ENCODE results near the gene ALOX12B.

The ALOX12B gene

GRCh38 chr17:8038954-8039610 lies 48.4 kb downstream of the ALOX12B start, which contains the start of gene ALOX15B:
TSS of gene ALOX15B (plus strand) at chr17:8039059. CDS start at chr17:8039156, 97 bp downstream.
- Histone ChIP-seq H3K4me1 (ENCODE audit: low read depth, poor library complexity, severe bottlenecking) (no peaks in the 10 kb centered on the region), H3K79me2 (ENCODE audit: insufficient read depth, low read depth) (no peaks in the 10 kb centered on the region), H3K4me2 (no peak within 1 kb of the TSS), H4K20me1 (ENCODE audit: insufficient read depth) (no peaks in the 10 kb centered on the region), H3K27me3 (ENCODE audit: insufficient read depth, low read depth) (no peaks in the 10 kb centered on the region), H3K4me3 (IDR thresholded peaks at IDR 0.05; ENCODE audit: insufficient read depth, low read depth, low read length) (no peak within 1 kb of the TSS), H3K27ac (no peak within 1 kb of the TSS), H3K36me3 (ENCODE audit: insufficient read depth) (no peaks in the 10 kb centered on the region), H3K9ac (no peak within 1 kb of the TSS), H2AFZ (ENCODE audit: low read depth) (no peak within 1 kb of the TSS)
- TF ChIP-seq CTCF (conservative IDR thresholded peaks at IDR 0.05; ENCODE audit: low read depth, low read length): no peak

- no peaks in the 10 kb centered on the region for H4K20me1 ChIP-seq (ENCODE audit: insufficient read depth)
- no peaks in the 10 kb centered on the region for H3K27me3 ChIP-seq (ENCODE audit: insufficient read depth, low read depth)
- no peak for TF ChIP-seq CTCF (conservative IDR thresholded peaks at IDR 0.05; ENCODE audit: low read depth, low read length)
- no peak overlapping the region for H3K27ac ChIP-seq
- H3K9ac ChIP-seq: no peak overlapping the region
- H3K4me3 ChIP-seq (IDR thresholded peaks at IDR 0.05; ENCODE audit: insufficient read depth, low read depth, low read length): no peak overlapping the region
- H3K79me2 ChIP-seq (ENCODE audit: insufficient read depth, low read depth): no peaks in the 10 kb centered on the region
- H3K36me3 ChIP-seq (ENCODE audit: insufficient read depth): no peaks in the 10 kb centered on the region
- no peaks in the 10 kb centered on the region for H3K4me1 ChIP-seq (ENCODE audit: low read depth, poor library complexity, severe bottlenecking)
- no peak overlapping the region for H2AFZ ChIP-seq (ENCODE audit: low read depth)
- no peak overlapping the region for H3K4me2 ChIP-seq
These were observed 55.1 kb downstream of the ALOX12B start for GRCh38 chr17:8032442-8032841.

- Histone ChIP-seq H3K36me3 (ENCODE audit: insufficient read depth) (no peaks in the 10 kb centered on the region), H3K27ac (no peak overlapping the region), H4K20me1 (ENCODE audit: insufficient read depth) (no peaks in the 10 kb centered on the region), H3K27me3 (ENCODE audit: insufficient read depth, low read depth) (no peaks in the 10 kb centered on the region), H3K79me2 (ENCODE audit: insufficient read depth, low read depth) (no peaks in the 10 kb centered on the region), H3K4me1 (ENCODE audit: low read depth, poor library complexity, severe bottlenecking) (no peaks in the 10 kb centered on the region), H3K9ac (no peak overlapping the region), H3K4me2 (no peak overlapping the region), H2AFZ (ENCODE audit: low read depth) (no peak overlapping the region), H3K4me3 (IDR thresholded peaks at IDR 0.05; ENCODE audit: insufficient read depth, low read depth, low read length) (no peak overlapping the region)
- no peak for TF ChIP-seq CTCF (conservative IDR thresholded peaks at IDR 0.05; ENCODE audit: low read depth, low read length)
These were observed 55.6 kb downstream of the ALOX12B start for GRCh38 chr17:8031950-8032349.

GRCh38 chr17:8031261-8031661 lies 56.3 kb downstream of the ALOX12B start:
- no peak overlapping the region for H3K4me3 ChIP-seq (IDR thresholded peaks at IDR 0.05; ENCODE audit: insufficient read depth, low read depth, low read length)
- H3K9ac ChIP-seq: no peak overlapping the region
- H3K27ac ChIP-seq: no peak overlapping the region
- no peaks in the 10 kb centered on the region for H3K4me1 ChIP-seq (ENCODE audit: low read depth, poor library complexity, severe bottlenecking)
- no peak for TF ChIP-seq CTCF (conservative IDR thresholded peaks at IDR 0.05; ENCODE audit: low read depth, low read length)
- H4K20me1 ChIP-seq (ENCODE audit: insufficient read depth): no peaks in the 10 kb centered on the region
- H2AFZ ChIP-seq (ENCODE audit: low read depth): no peak overlapping the region
- no peak overlapping the region for H3K4me2 ChIP-seq
- no peaks in the 10 kb centered on the region for H3K36me3 ChIP-seq (ENCODE audit: insufficient read depth)
- no peaks in the 10 kb centered on the region for H3K27me3 ChIP-seq (ENCODE audit: insufficient read depth, low read depth)
- H3K79me2 ChIP-seq (ENCODE audit: insufficient read depth, low read depth): no peaks in the 10 kb centered on the region

All from KMS-11 (cell line).